ENCODE results near the gene CKM.

Gene CKM

DNA sequence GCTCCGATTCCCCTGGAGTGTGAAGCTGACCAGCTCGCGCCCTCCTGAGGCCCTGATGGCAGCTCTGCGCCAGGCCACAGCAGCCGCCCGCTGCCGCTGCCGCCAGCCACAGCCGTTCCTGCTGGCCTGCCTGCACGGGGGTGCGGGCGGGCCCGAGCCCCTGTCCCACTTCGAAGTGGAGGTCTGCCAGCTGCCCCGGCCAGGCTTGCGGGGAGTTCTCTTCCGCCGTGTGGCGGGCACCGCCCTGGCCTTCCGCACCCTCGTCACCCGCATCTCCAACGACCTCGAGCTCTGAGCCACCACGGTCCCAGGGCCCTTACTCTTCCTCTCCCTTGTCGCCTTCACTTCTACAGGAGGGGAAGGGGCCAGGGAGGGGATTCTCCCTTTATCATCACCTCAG, 20.3 kb downstream of the CKM start:
- H3K79me2 ChIP-seq (ENCODE audit: insufficient read depth, low read length), result no peaks in the 10 kb centered on the region
- no peak overlapping the region for H3K4me2 ChIP-seq (ENCODE audit: insufficient read depth, low read length)
- H2AFZ ChIP-seq (ENCODE audit: low read depth, low read length), result no peak overlapping the region
- DNase-seq (no peak), ATAC-seq (ENCODE audit: insufficient read depth, low read depth) (no peak)
- H3K9me3 ChIP-seq (ENCODE audit: insufficient read depth, low read length, severe bottlenecking), result no peaks in the 10 kb centered on the region
- no peak overlapping the region for H3K4me3 ChIP-seq (ENCODE audit: low read depth in 1 of 2, low read length in 2 of 2)
- H3K9ac ChIP-seq (ENCODE audit: low read depth, low read length), result no peak overlapping the region
- H4K20me1 ChIP-seq (ENCODE audit: insufficient read depth, low read length), result peaks cover 4% of the 10 kb centered on the region; the same call in 1 of the 2 replicates
- TF ChIP-seq, protein P1, sequence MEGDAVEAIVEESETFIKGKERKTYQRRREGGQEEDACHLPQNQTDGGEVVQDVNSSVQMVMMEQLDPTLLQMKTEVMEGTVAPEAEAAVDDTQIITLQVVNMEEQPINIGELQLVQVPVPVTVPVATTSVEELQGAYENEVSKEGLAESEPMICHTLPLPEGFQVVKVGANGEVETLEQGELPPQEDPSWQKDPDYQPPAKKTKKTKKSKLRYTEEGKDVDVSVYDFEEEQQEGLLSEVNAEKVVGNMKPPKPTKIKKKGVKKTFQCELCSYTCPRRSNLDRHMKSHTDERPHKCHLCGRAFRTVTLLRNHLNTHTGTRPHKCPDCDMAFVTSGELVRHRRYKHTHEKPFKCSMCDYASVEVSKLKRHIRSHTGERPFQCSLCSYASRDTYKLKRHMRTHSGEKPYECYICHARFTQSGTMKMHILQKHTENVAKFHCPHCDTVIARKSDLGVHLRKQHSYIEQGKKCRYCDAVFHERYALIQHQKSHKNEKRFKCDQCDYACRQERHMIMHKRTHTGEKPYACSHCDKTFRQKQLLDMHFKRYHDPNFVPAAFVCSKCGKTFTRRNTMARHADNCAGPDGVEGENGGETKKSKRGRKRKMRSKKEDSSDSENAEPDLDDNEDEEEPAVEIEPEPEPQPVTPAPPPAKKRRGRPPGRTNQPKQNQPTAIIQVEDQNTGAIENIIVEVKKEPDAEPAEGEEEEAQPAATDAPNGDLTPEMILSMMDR (IDR thresholded peaks at IDR 0.05; ENCODE audit: borderline replicate concordance, extremely low read depth, low read length, poor library complexity, severe bottlenecking), result no peak
- no peak for TF ChIP-seq EZH2 (IDR thresholded peaks at IDR 0.05; ENCODE audit: borderline replicate concordance, low read depth, low read length, severe bottlenecking)
- H3K4me1 ChIP-seq (ENCODE audit: insufficient read depth, low read length), result no peaks in the 10 kb centered on the region
- peaks cover 16% of the 10 kb centered on the region for H3K36me3 ChIP-seq (ENCODE audit: insufficient read depth, low read length)
- no peaks in the 10 kb centered on the region for H3K27me3 ChIP-seq (ENCODE audit: insufficient read depth, low read length, poor library complexity)
- no peak overlapping the region for H3K27ac ChIP-seq (ENCODE audit: low read length)

DNA sequence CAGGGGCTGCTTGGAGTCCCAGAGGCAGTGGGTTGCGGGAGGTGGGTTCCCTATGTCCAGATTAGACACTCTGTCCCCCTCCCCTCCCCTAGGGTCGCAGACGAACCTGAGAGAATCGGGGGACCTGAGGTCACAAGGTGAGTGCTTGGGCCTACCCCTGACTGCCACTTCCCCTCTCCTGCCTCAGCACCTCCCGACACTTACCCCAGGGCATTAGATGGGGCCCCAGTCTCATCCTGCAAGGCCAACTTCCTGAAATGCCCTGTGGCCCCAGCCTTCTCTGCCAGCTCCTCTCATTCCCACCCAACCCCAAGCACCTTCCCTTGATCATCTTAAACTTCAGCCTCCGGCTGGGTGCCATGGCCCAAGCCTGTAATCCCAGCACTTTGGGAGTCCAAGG, 23.0 kb downstream of the CKM start:
- DNase-seq (no peak), ATAC-seq (ENCODE audit: insufficient read depth, low read depth) (no peak)
- Histone ChIP-seq H3K27me3 (ENCODE audit: insufficient read depth, low read length, poor library complexity) (no peaks in the 10 kb centered on the region), H3K4me1 (ENCODE audit: insufficient read depth, low read length) (no peaks in the 10 kb centered on the region), H3K9me3 (ENCODE audit: insufficient read depth, low read length, severe bottlenecking) (no peaks in the 10 kb centered on the region), H4K20me1 (ENCODE audit: insufficient read depth, low read length) (peaks cover 6% of the 10 kb centered on the region), H3K79me2 (ENCODE audit: insufficient read depth, low read length) (no peaks in the 10 kb centered on the region), H3K36me3 (ENCODE audit: insufficient read depth, low read length) (peaks cover 25% of the 10 kb centered on the region), H2AFZ (ENCODE audit: low read depth, low read length) (no peak overlapping the region), H3K4me3 (ENCODE audit: low read depth in 1 of 2, low read length in 2 of 2) (no peak overlapping the region), H3K9ac (ENCODE audit: low read depth, low read length) (no peak overlapping the region), H3K4me2 (ENCODE audit: insufficient read depth, low read length) (no peak overlapping the region), H3K27ac (ENCODE audit: low read length) (no peak overlapping the region)
- no peak for TF ChIP-seq EZH2 (IDR thresholded peaks at IDR 0.05; ENCODE audit: borderline replicate concordance, low read depth, low read length, severe bottlenecking)
- TF ChIP-seq, protein P1 (IDR thresholded peaks at IDR 0.05; ENCODE audit: borderline replicate concordance, extremely low read depth, low read length, poor library complexity, severe bottlenecking), result no peak

DNA sequence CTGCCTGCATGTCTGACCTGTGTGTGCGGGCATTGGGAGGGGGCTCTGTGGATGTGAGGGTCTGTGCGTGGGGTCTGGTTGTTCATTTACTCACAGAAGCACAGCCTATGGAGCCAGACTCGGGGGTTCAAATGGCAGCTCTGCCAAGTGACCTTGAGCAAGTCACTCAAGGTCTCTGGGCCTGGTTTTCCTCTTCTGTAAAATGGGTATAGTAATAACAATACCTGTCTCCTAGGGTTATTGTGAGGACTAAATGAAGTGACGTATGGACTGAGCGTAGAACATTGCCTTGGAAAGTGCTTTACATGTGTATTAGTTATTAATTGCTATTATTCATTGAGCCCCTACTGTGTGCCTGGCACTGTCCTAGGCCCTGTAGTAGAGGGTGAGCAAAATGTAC, 24.4 kb downstream of the CKM start:
- H3K9me3 ChIP-seq (ENCODE audit: insufficient read depth, low read length, severe bottlenecking), result no peaks in the 10 kb centered on the region
- no peaks in the 10 kb centered on the region for H3K4me1 ChIP-seq (ENCODE audit: insufficient read depth, low read length)
- ATAC-seq (ENCODE audit: insufficient read depth, low read depth) (no peak), DNase-seq (no peak)
- H3K79me2 ChIP-seq (ENCODE audit: insufficient read depth, low read length), result no peaks in the 10 kb centered on the region
- H4K20me1 ChIP-seq (ENCODE audit: insufficient read depth, low read length), result peaks cover 3% of the 10 kb centered on the region; the same call in 1 of the 2 replicates
- H3K4me2 ChIP-seq (ENCODE audit: insufficient read depth, low read length), result no peak overlapping the region
- no peak overlapping the region for H3K27ac ChIP-seq (ENCODE audit: low read length)
- no peak overlapping the region for H3K9ac ChIP-seq (ENCODE audit: low read depth, low read length)
- no peak overlapping the region for H2AFZ ChIP-seq (ENCODE audit: low read depth, low read length)
- TF ChIP-seq EZH2 (IDR thresholded peaks at IDR 0.05; ENCODE audit: borderline replicate concordance, low read depth, low read length, severe bottlenecking), result no peak
- TF ChIP-seq, protein P1 (IDR thresholded peaks at IDR 0.05; ENCODE audit: borderline replicate concordance, extremely low read depth, low read length, poor library complexity, severe bottlenecking), result no peak
- no peaks in the 10 kb centered on the region for H3K27me3 ChIP-seq (ENCODE audit: insufficient read depth, low read length, poor library complexity)
- H3K4me3 ChIP-seq (ENCODE audit: low read depth in 1 of 2, low read length in 2 of 2), result no peak overlapping the region
- H3K36me3 ChIP-seq (ENCODE audit: insufficient read depth, low read length), result peaks cover 36% of the 10 kb centered on the region

DNA sequence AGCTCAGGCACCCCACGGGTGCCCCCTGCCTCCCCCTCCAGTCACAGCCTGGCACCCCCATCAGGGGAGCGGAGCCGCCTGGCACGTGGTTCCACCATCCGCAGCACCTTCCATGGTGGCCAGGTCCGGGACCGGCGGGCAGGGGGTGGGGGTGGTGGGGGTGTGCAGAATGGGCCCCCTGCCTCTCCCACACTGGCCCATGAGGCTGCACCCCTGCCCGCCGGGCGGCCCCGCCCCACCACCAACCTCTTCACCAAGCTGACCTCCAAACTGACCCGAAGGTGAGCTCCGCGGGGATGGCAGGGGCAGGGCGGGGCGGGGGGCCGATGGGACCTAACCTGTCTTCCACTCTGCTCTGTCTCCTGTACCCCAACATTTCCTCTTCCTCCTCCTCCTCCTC, 25.0 kb downstream of the CKM start:
- no peak for DNase-seq
- H3K27me3 ChIP-seq (ENCODE audit: insufficient read depth, low read length, poor library complexity), result no peaks in the 10 kb centered on the region
- H3K36me3 ChIP-seq (ENCODE audit: insufficient read depth, low read length), result peaks cover 36% of the 10 kb centered on the region
- H4K20me1 ChIP-seq (ENCODE audit: insufficient read depth, low read length), result peaks cover 3% of the 10 kb centered on the region; the same call in 1 of the 2 replicates
- H3K9ac ChIP-seq (ENCODE audit: low read depth, low read length), result no peak overlapping the region
- no peak overlapping the region for H3K27ac ChIP-seq (ENCODE audit: low read length)
- no peaks in the 10 kb centered on the region for H3K4me1 ChIP-seq (ENCODE audit: insufficient read depth, low read length)
- no peak overlapping the region for H3K4me2 ChIP-seq (ENCODE audit: insufficient read depth, low read length)
- TF ChIP-seq EZH2 (IDR thresholded peaks at IDR 0.05; ENCODE audit: borderline replicate concordance, low read depth, low read length, severe bottlenecking), result no peak
- TF ChIP-seq, protein P1 (IDR thresholded peaks at IDR 0.05; ENCODE audit: borderline replicate concordance, extremely low read depth, low read length, poor library complexity, severe bottlenecking), result no peak
- H2AFZ ChIP-seq (ENCODE audit: low read depth, low read length), result no peak overlapping the region
- H3K9me3 ChIP-seq (ENCODE audit: insufficient read depth, low read length, severe bottlenecking), result no peaks in the 10 kb centered on the region
- H3K79me2 ChIP-seq (ENCODE audit: insufficient read depth, low read length), result no peaks in the 10 kb centered on the region
- H3K4me3 ChIP-seq (ENCODE audit: low read depth in 1 of 2, low read length in 2 of 2), result no peak overlapping the region
- ATAC-seq (ENCODE audit: insufficient read depth, low read depth), result no peak
